ENCODE data around the gene TBX4. TPM values are rescaled to one million over a fixed set of nuclear protein-coding genes. Genes with fewer than 3 reads are reported as not detected.

Gene TBX4
- total and polyA plus RNA-seq, 9 of the 15 experiments (the other 6 are each of a cell fraction or from before 2014, with no cell fraction given), result not detected

DNA sequence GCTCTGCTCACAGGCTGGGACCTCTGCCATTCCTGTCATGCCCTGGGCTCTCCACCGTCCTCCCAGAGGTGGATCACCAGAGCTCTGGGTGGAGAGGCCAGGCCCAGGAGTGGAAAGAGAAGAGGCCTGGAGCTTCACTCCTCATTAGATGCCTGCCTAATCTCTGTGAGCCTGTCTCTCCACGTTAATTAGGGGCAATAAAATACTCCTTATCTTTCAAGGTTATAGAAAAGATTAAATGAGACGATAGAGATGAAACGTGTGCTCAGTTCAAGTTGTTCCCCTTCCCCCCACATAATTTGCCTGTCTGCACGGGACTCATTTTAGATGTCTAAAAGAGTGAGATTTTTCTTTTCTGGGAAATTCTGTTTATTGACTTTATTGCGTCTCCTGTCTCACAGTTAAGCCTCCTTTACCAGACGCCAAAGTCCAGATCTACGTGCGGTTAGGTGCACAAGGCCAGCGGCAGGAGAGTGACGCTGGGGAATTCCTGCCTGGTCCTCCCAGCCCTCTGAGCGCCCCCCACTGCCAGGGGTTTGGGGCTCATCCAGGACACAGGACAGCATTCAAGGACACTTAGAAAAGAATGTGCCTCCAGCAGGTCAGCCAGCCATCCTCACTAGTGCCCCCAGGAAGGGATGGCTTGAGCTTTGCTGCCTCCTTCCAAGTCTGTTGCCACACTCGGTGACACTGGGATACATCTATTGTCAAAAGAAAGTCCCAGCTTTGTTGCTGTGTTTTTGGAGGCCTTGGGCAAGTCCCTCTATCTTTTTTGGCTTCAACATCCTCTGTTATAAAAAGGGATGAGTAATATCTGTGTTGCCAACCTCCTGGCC lies 42.3 kb downstream of the TBX4 start:
- no peaks in the 10 kb centered on the region for H4K20me1 ChIP-seq (replicated peaks; ENCODE audit: control insufficient read depth, insufficient read depth, low read length)
- TF ChIP-seq ZNF3 (CRISPR knock-in tag; IDR thresholded peaks at IDR 0.05), result no peak
- TF ChIP-seq, protein P1, sequence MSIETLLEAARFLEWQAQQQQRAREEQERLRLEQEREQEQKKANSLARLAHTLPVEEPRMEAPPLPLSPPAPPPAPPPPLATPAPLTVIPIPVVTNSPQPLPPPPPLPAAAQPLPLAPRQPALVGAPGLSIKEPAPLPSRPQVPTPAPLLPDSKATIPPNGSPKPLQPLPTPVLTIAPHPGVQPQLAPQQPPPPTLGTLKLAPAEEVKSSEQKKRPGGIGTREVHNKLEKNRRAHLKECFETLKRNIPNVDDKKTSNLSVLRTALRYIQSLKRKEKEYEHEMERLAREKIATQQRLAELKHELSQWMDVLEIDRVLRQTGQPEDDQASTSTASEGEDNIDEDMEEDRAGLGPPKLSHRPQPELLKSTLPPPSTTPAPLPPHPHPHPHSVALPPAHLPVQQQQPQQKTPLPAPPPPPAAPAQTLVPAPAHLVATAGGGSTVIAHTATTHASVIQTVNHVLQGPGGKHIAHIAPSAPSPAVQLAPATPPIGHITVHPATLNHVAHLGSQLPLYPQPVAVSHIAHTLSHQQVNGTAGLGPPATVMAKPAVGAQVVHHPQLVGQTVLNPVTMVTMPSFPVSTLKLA (conservative IDR thresholded peaks at IDR 0.05), result no peak
- peak in 1 of 3 experiments; percentile 68; a peak in 2 of 6 replicates for TF ChIP-seq ZBTB11 (CRISPR knock-in tag; IDR thresholded peaks at IDR 0.05)
- no peak for DNase-seq (ENCODE audit: extremely low read depth in 1 of 4, low spot score in 3 of 4)
- no peaks in the 10 kb centered on the region for H3K9me3 ChIP-seq (replicated peaks; ENCODE audit: control insufficient read depth, insufficient read depth, low read depth, low read length)
- H3K27me3 ChIP-seq (ENCODE audit: control insufficient read depth in 2 of 2, insufficient read depth in 2 of 2, low read length in 2 of 2), result peaks cover 19 to 57% of the 10 kb centered on the region in 2 experiments
- POLR2A ChIA-PET, result interaction anchor here (0.9 to 1.1 kb wide), 2 partner anchors 12 to 14 kb away, joined by 3 read pairs; no protein-coding TSS in a partner anchor
- ATAC-seq, result no peak
- BruUV-seq (replicated peaks), result no TSS peak
- H3K79me2 ChIP-seq (ENCODE audit: control insufficient read depth, insufficient read depth, low read length), result no peaks in the 10 kb centered on the region
- no peak overlapping the region for H3K4me3 ChIP-seq
- WGBS (ENCODE audit: insufficient coverage, low coverage, missing lambda C conversion rate), result 5% methylated on average over 12 of the region's 13 CpGs
- no peaks in the 10 kb centered on the region; a peak in 1 of 5 replicates for H3K4me1 ChIP-seq (replicated peaks in 1 of 2; ENCODE audit: control insufficient read depth in 2 of 2, insufficient read depth in 2 of 2, low read length in 2 of 2)
- intact Hi-C loops (cut with micrococcal nuclease) (no loop called here), in situ Hi-C loops (cut with MboI) (no loop called here)
- no peak overlapping the region for H3K9ac ChIP-seq (ENCODE audit: insufficient read depth in 1 of 2, low read depth in 2 of 2, low read length in 2 of 2)
- H2AFZ ChIP-seq (ENCODE audit: low read depth, low read length), result no peak overlapping the region
- no peaks in the 10 kb centered on the region for H3K36me3 ChIP-seq (ENCODE audit: control insufficient read depth, insufficient read depth, low read length)
- H3K9me1 ChIP-seq (ENCODE audit: control insufficient read depth, insufficient read depth, low read length), result no peaks in the 10 kb centered on the region
- FAIRE-seq, result no peak
- CTCF ChIA-PET (ENCODE audit: low intra/inter-chr PET ratio), result no interaction called here
- no peak overlapping the region for H3K27ac ChIP-seq (ENCODE audit: extremely low read depth, low read depth, low read length)
- H3K4me2 ChIP-seq (ENCODE audit: insufficient read depth, low read length), result no peak overlapping the region

Measured in K562 (cell line).